ENCODE results near the gene SPAG4. TPM values are rescaled to one million over a fixed set of nuclear protein-coding genes. Genes with fewer than 3 reads are reported as not detected.

The SPAG4 gene
- total RNA-seq, 3 donors from 2014 or later = 1.6 to 2.5 (median 1.9) TPM

GRCh38 chr20:35603695-35604448, 11.8 kb upstream of the SPAG4 start:
- Mint-ChIP-seq H3K36me3 (ENCODE audit: insufficient read depth) (no peaks in the 10 kb centered on the region), H3K4me3 (no peak overlapping the region), H3K9me3 (no peaks in the 10 kb centered on the region), H3K27me3 (ENCODE audit: low read depth) (peaks cover 25% of the 10 kb centered on the region), H3K4me1 (ENCODE audit: low read depth) (peaks cover 7% of the 10 kb centered on the region)
- DNase-seq = no peak
- no peak for ATAC-seq

GRCh38 chr20:35604449-35604747, 11.2 kb upstream of the SPAG4 start:
- H3K4me1 Mint-ChIP-seq (ENCODE audit: low read depth) = peaks cover 7% of the 10 kb centered on the region
- no peaks in the 10 kb centered on the region for H3K36me3 Mint-ChIP-seq (ENCODE audit: insufficient read depth)
- no peaks in the 10 kb centered on the region for H3K9me3 Mint-ChIP-seq
- H3K4me3 Mint-ChIP-seq = no peak overlapping the region
- peaks cover 22% of the 10 kb centered on the region for H3K27me3 Mint-ChIP-seq (ENCODE audit: low read depth)
- ATAC-seq (no peak), DNase-seq (no peak)

- Mint-ChIP-seq H3K36me3 (ENCODE audit: insufficient read depth) (no peaks in the 10 kb centered on the region), H3K4me1 (ENCODE audit: low read depth) (peaks cover 4% of the 10 kb centered on the region), H3K4me3 (no peak overlapping the region), H3K9me3 (no peaks in the 10 kb centered on the region), H3K27me3 (ENCODE audit: low read depth) (peaks cover 12% of the 10 kb centered on the region)
- no peak for ATAC-seq
- DNase-seq = no peak
These were observed 9.5 kb upstream of the SPAG4 start for GRCh38 chr20:35606127-35606526.

GRCh38 chr20:35607003-35607735, 8.5 kb upstream of the SPAG4 start:
- Mint-ChIP-seq H3K36me3 (ENCODE audit: insufficient read depth) (no peaks in the 10 kb centered on the region), H3K4me1 (ENCODE audit: low read depth) (no peaks in the 10 kb centered on the region), H3K4me3 (no peak overlapping the region), H3K27me3 (ENCODE audit: low read depth) (peaks cover 6% of the 10 kb centered on the region), H3K9me3 (no peaks in the 10 kb centered on the region)
- DNase-seq (no peak), ATAC-seq (no peak)

- Mint-ChIP-seq H3K4me1 (ENCODE audit: low read depth) (peaks cover 9% of the 10 kb centered on the region), H3K4me3 (no peak overlapping the region), H3K36me3 (ENCODE audit: insufficient read depth) (no peaks in the 10 kb centered on the region), H3K9me3 (no peaks in the 10 kb centered on the region), H3K27me3 (ENCODE audit: low read depth) (no peaks in the 10 kb centered on the region)
- ATAC-seq = no peak
- DNase-seq = no peak
These were observed 4.7 kb upstream of the SPAG4 start for GRCh38 chr20:35610833-35611427.

- ATAC-seq (no peak), DNase-seq (no peak)
- H3K4me1 Mint-ChIP-seq (ENCODE audit: low read depth) = peaks cover 12% of the 10 kb centered on the region
- no peak overlapping the region for H3K4me3 Mint-ChIP-seq
- no peaks in the 10 kb centered on the region for H3K27me3 Mint-ChIP-seq (ENCODE audit: low read depth)
- H3K9me3 Mint-ChIP-seq = no peaks in the 10 kb centered on the region
- H3K36me3 Mint-ChIP-seq (ENCODE audit: insufficient read depth) = no peaks in the 10 kb centered on the region
These were observed 4.1 kb upstream of the SPAG4 start for GRCh38 chr20:35611482-35611881.

GRCh38 chr20:35616465-35617396, 1.1 kb downstream of the SPAG4 start:
- ATAC-seq (no peak), DNase-seq (peak; percentile 31)
- Mint-ChIP-seq H3K4me1 (ENCODE audit: low read depth) (peaks cover 46% of the 10 kb centered on the region), H3K36me3 (ENCODE audit: insufficient read depth) (peaks cover 3% of the 10 kb centered on the region), H3K9me3 (no peaks in the 10 kb centered on the region), H3K4me3 (peak overlapping the region; percentile 83), H3K27me3 (ENCODE audit: low read depth) (no peaks in the 10 kb centered on the region)

GRCh38 chr20:35617397-35618262, 2.0 kb downstream of the SPAG4 start:
- DNase-seq (peak; percentile 19), ATAC-seq (no peak)
- Mint-ChIP-seq H3K9me3 (no peaks in the 10 kb centered on the region), H3K27me3 (ENCODE audit: low read depth) (no peaks in the 10 kb centered on the region), H3K4me1 (ENCODE audit: low read depth) (peaks cover 46% of the 10 kb centered on the region), H3K4me3 (peak overlapping the region; percentile 83), H3K36me3 (ENCODE audit: insufficient read depth) (peaks cover 3% of the 10 kb centered on the region)

GRCh38 chr20:35618263-35619131, 2.9 kb downstream of the SPAG4 start:
- peak overlapping the region; percentile 83 for H3K4me3 Mint-ChIP-seq
- ATAC-seq = no peak
- peaks cover 46% of the 10 kb centered on the region for H3K4me1 Mint-ChIP-seq (ENCODE audit: low read depth)
- H3K27me3 Mint-ChIP-seq (ENCODE audit: low read depth) = no peaks in the 10 kb centered on the region
- DNase-seq = no peak
- H3K9me3 Mint-ChIP-seq = no peaks in the 10 kb centered on the region
- H3K36me3 Mint-ChIP-seq (ENCODE audit: insufficient read depth) = peaks cover 3% of the 10 kb centered on the region

- Mint-ChIP-seq H3K4me1 (ENCODE audit: low read depth) (peaks cover 43% of the 10 kb centered on the region), H3K4me3 (peak overlapping the region; percentile 83), H3K9me3 (no peaks in the 10 kb centered on the region), H3K36me3 (ENCODE audit: insufficient read depth) (peaks cover 3% of the 10 kb centered on the region), H3K27me3 (ENCODE audit: low read depth) (no peaks in the 10 kb centered on the region)
- DNase-seq (peak; percentile 69), ATAC-seq (peak; percentile 58 to 65)
These were observed 3.8 kb downstream of the SPAG4 start for GRCh38 chr20:35619196-35620095.

- no peak overlapping the region for H3K4me3 Mint-ChIP-seq
- no peaks in the 10 kb centered on the region for H3K27me3 Mint-ChIP-seq (ENCODE audit: low read depth)
- ATAC-seq = no peak
- no peaks in the 10 kb centered on the region for H3K9me3 Mint-ChIP-seq
- H3K36me3 Mint-ChIP-seq (ENCODE audit: insufficient read depth) = peaks cover 10% of the 10 kb centered on the region
- DNase-seq = no peak
- H3K4me1 Mint-ChIP-seq (ENCODE audit: low read depth) = peaks cover 36% of the 10 kb centered on the region
These were observed 5.4 kb downstream of the SPAG4 start for GRCh38 chr20:35620818-35621559.
